Tibial nerve (tissue), 4 donors: ENCODE results near the gene HNRNPC.

Source experiments
- EP300 ChIP-seq, 2 donors: sonication (generic); formaldehyde crosslinking; IDR thresholded peaks; one replicate each; pipeline ENCODE4 v1.6.1; 2017; ENCODE audit warnings: antibody characterized with exemption in 2 of 2, mild to moderate bottlenecking in 1 of 2
- TF ChIP-seq, protein P1 (sequence below), 5 experiments: fragments of 200-600 bp in 3 of 5; fragments of 450-650 bp in 2 of 5; sonication (generic) in 3 of 5; IDR thresholded peaks; one replicate each; pipeline ENCODE4 v1.5.1; 2016 to 2019; ENCODE audit warnings: antibody characterized with exemption in 5 of 5, mild to moderate bottlenecking in 3 of 5, moderate library complexity in 2 of 5

DNA sequence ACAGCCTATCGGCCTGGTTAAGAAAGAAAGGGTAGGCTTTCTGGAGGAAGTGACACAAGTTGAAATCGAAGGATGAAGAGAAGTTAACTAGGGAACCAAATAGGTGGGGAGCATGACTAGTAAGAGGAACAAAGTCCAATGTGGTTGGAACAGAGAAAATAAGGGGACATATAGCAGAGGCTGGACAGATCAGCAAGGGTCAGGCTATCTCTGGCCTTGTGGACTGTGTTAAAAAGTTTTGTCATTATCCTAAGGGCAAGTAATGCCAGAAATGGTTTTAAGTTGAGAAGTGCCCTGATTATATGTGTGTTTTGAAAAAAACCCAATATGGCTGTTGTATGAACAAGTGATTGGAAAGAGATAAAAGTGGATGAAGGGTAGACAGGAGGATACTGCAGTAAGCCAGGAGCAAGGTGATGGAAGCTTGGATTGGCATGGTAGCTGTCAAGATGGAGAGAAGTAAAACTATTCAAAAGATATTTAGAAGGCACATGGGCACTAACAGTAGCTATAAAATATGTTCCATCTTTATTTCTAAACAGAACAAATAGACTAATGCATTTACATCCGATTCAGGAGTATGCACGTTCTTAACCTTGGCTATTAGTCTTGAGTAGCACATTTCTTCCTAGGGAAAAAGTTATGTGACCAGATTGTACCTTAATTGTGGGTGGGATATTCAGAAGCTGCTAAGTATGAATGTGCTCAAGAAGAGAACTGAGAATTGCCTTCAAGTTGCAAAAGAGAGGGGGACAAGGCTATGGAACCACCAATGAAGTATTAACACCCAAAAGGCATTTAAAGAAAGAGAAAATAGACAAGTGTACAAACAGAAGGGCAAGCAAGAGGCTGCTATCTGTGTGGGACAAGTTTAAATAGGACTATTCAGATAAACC is 66.5 kb downstream of the HNRNPC start:
- TF ChIP-seq, protein P1, sequence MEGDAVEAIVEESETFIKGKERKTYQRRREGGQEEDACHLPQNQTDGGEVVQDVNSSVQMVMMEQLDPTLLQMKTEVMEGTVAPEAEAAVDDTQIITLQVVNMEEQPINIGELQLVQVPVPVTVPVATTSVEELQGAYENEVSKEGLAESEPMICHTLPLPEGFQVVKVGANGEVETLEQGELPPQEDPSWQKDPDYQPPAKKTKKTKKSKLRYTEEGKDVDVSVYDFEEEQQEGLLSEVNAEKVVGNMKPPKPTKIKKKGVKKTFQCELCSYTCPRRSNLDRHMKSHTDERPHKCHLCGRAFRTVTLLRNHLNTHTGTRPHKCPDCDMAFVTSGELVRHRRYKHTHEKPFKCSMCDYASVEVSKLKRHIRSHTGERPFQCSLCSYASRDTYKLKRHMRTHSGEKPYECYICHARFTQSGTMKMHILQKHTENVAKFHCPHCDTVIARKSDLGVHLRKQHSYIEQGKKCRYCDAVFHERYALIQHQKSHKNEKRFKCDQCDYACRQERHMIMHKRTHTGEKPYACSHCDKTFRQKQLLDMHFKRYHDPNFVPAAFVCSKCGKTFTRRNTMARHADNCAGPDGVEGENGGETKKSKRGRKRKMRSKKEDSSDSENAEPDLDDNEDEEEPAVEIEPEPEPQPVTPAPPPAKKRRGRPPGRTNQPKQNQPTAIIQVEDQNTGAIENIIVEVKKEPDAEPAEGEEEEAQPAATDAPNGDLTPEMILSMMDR (IDR thresholded peaks at IDR 0.05), result no peak
- no peak for TF ChIP-seq EP300 (IDR thresholded peaks at IDR 0.05)
